Limb (tissue), 2 donors: ENCODE data around the gene HSPA1B.
A peak's percentile ranks its signal among the peaks of the same experiment; 100 is the strongest.
"Not testable (repeated sequence)": the region's sequence is repeated elsewhere in the genome, so short reads cannot be mapped to it uniquely, and the experiment has no call there.

Experiments
- DNase-seq, 2 donors: peaks; one replicate each; pipeline ENCODE4 v3.0.0-alpha.2; 2016; ENCODE audit errors: extremely low spot score in 2 of 2

The HSPA1B gene

DNA sequence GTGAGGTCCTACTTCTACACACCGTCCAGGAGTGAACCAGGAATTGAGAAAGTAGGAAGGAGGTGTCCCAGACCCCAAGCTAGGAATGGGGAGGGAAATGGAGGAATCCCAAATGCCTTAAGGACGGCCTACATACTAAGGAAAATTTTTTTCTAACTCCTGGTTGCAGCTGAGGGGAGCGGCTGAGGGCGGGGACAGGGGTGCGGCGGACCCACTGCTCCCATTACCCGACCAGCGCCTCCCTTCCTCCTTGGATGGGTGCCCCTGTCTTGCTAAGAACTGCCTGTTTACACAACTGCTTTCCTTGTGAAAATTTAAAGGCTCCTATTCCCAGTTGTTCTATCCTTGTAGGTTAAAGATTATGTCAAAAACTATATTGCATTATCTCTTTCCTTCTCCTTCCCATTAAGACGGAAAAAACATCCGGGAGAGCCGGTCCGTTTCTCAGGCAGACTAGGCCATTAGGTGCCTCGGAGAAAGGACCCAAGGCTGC, 699 bp upstream of the HSPA1B start:
- peak; percentile 85 to 86 for DNase-seq

DNA sequence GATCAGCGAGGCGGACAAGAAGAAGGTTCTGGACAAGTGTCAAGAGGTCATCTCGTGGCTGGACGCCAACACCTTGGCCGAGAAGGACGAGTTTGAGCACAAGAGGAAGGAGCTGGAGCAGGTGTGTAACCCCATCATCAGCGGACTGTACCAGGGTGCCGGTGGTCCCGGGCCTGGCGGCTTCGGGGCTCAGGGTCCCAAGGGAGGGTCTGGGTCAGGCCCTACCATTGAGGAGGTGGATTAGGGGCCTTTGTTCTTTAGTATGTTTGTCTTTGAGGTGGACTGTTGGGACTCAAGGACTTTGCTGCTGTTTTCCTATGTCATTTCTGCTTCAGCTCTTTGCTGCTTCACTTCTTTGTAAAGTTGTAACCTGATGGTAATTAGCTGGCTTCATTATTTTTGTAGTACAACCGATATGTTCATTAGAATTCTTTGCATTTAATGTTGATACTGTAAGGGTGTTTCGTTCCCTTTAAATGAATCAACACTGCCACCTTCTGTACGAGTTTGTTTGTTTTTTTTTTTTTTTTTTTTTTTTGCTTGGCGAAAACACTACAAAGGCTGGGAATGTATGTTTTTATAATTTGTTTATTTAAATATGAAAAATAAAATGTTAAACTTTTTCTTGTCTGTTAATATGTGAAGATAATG, 2.2 kb downstream of the HSPA1B start:
- peak in 1 of 2 donors; percentile 71 for DNase-seq

DNA sequence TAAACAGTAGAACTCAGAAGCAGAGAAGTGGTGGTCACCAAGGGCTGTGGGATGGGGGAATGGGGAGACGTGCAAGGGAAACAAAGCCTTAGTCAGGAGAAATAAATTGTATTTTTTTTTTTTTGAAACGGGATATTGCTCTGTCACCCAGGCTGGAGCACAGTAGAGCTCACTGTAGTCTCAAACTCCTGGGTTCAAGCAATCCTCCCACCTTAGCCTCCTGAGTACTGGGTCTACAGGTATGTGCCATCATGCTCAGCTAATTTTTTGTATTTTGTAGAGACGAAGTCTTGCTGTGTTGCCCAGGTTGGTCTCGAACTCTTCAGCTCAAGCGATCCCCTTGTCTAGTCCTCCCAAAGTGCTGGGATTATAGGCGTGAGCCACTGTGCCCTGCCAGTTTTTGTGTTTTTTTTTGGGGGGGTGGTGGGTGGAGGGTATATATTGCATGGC, 3.4 kb downstream of the HSPA1B start:
- DNase-seq: no peak

DNA sequence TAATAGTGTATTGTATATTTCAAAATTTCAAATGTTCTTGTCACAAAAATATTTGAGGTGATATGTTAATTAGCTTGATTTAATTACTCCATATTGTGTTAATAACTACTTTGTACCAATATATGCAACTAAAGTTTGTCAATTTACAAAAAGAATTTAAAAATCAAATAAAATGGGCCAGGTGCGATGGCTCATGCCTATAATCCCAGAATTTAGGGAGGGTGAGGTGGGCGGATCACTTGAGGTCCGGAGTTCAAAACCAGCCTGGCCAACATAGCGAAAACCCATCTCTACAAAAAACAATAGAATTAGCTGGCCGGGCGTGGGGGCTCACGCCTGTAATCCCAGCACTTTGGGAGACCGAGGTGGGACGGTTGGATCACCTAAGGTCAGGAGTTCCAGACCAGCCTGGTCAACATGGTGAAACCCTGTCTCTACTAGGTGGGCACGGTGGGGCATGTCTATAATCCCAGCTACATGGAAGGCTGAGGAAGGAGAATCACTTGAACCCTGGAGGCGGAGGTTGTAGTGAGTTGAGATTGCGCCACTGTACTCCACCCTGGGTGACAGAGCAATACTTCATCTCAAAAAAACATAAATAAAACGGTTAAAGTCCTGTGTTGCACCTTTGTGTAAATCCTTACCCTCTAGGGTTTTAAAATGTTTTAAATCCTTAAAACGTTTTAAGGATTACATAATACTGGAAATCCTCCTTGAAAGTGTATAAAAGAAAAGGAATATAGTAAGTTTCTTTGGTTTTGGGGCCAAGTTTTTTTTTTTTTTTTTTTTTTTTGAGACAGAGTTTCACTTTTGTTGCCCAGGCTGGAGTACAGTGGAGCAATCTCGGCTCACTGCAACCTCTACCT, 4.0 kb downstream of the HSPA1B start:
- DNase-seq: no peak

DNA sequence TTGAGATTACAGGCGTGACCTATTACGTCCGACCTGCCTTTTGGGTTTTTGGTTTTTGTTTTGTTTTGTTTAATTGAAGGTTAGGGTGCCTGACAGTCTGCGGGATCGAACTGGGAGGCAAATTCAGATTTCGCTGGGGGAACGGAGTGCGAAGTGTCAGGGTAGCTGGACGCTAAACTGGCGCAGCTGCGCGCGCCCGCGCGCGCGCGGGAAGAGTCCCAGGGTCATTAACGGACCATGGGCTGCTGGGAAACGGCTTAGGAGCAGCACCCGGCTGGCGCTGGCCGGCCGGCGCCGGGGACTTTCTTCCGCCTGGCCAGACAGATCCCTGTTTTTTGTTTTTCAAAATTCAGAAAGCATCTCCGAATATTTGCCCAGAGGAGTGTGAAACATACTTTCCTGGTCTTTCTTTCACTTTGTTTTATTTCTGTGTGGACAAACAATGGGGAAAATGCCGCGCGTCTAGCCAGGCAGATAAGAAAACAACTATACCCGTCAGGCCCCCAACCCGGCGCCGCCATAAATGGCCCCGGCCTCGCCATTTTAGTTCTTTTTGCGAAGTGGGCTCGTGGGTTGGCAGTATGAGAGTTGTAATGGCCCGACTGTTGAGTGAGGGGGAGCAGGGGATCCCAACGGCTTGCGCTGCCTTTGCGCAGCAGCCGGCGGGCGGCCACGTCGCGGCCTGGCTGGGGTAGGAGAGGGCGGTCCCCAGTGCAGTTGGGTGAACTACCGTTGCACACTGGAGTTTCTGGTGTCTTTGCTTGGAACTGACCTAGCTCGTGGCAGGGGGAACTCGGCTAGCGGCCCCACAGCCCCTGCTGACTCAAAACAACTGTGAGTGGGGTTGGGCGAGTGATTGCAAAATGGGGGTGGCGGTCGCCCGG, 7.1 kb downstream of the HSPA1B start:
- DNase-seq: peak; percentile 90 to 92

DNA sequence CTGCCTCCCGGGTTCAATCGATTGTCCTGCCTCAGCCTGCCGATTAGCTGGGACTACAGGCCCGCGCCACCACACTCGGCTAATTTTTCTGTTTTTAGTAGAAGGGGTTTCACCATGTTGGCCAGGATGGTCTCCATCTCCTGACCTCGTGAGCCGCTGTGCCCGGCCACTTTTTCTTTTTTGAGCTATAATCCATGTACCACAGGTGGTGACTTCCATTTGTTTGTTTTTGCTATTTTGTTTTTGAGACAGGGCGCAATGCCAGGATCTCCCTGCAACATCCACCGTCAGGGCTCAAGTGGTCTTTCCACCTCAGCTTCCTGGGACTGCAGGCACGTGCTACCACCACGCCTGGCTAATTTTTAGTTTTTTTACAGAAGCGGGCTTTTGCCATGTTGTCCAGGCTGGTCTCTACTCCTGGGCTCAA, 8.5 kb downstream of the HSPA1B start:
- DNase-seq: no peak

DNA sequence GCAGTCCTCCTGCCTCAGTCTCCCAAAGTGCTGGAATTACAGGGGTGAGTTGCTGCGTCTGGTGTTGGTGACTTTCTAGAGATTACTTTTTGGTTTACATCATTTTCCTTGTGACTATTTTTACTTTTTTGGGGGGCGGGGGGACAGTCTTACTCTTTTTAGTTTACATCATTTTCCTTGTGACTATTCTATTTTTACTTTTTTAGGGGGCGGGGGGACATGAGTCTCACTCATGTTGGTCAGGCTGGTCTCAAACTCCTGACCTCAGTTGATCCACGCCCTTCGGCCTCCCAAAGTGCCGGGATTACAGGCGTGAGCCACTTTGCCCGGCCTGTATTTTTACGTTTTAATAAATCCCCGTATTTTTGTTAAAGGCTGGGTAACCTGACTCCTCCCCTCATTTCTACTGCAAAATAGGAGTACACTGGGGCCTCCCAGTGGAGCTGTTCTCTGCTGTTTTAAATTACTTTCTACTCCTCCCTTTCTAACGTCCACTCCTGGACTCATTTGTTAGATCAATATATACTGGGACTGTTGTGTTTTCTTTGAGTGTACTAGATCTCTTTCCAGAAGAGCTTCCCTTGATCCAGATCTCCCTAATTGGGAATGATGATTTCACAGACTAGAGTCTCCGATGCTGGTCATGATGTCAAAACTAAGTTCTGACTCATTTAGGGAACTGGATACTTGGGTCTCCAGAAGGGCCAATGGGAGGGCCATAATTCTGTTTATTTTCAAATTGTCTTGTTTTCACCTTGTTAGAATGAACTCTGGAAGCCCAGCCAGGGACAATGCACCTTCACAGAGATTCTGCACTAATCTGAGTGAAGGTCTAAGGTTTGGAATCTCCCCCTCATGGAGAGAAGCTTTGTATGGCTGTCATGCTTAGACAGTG, 9.2 kb downstream of the HSPA1B start:
- no peak for DNase-seq

DNA sequence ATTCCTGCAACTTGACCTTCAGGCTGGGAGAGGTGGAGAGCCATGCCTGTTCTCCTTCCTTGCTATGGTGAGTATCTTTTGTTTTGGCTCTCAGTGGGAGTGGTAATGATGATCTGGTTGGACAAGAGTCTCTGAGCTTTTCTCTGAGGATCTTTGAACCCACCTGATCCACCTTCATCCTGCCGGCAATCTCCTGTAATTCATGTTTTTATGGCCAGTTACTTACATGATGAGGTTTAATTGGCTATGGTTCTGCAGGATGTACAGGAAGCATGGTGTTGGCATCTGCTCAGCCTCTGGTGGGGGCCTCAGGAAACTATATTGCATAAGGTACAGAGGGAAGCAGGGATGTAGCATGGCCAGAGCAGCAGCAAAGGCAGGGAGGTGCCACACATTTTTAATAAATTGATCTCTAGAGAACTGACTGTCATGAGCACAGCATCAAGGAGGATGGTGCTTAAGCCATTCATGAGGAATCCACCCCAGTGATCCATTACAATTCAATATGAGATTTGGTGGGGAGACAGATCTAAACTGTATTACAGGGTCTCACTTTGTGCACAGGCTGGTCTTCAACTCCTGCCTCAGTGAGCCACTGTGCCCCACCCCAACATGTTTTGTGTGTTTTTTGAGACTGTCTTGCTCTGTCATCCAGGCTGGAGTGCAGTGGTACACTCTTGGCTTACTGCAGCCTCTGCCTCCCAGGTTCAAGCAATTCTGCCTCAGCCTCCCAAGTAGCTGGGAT, 10.0 kb downstream of the HSPA1B start:
- DNase-seq: no peak

DNA sequence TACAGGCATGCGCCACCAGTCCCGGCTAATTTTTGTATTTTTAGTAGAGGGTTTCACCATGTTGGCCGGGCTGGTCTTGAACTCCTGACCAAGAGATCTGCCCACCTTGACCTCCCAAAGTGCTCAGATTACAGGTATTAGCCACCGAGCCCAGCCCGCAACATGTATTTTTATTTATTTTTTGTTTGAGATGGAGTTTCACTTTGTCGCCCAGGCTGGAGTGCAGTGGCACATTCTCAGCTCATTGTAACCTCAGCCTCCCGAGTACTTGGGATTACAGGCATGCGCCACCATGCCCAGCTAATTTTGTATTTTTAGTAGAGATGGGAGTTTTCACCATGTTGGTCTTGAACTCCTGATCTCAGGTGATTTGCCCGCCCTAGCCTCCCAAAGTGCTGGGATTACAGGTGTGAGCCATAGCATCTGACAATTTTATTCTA, 10.6 kb downstream of the HSPA1B start:
- DNase-seq: not testable (repeated sequence)

DNA sequence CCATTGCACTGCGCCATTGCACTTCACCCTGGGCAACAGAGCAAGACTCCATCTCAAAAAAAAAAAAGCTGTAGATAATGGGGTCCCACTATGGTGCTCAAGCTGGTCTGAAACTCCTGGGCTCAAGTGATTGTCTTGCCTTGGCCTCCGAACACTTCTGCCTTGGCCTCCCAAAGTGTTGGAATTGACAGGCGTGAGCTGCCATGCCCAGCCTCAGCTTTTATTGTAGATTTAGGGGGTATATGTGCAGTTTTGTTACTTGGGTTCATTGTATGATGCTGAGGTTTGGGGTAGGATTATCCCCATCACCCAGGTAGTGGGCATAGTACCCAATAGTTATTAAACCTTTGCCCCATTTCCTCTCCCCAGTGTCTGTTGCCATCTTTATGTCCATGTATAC, 11.4 kb downstream of the HSPA1B start:
- DNase-seq: no peak

DNA sequence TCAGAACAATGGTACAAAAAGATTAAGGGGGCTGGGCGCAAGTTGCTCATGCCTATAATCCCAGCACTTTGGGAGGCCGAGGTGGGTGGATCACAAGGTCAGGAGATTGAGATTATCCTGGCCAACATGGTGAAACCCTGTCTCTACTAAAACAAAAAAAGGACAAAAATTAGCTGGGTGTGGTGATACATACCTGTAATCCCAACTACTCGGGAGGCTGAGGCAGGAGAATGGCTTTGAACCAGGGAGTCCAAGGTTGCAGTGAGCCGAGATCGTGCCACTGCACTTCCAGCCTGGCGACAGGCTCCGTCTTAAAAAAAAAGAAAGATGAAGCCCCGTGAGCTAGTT, 12.2 kb downstream of the HSPA1B start:
- DNase-seq: not testable (repeated sequence)

DNA sequence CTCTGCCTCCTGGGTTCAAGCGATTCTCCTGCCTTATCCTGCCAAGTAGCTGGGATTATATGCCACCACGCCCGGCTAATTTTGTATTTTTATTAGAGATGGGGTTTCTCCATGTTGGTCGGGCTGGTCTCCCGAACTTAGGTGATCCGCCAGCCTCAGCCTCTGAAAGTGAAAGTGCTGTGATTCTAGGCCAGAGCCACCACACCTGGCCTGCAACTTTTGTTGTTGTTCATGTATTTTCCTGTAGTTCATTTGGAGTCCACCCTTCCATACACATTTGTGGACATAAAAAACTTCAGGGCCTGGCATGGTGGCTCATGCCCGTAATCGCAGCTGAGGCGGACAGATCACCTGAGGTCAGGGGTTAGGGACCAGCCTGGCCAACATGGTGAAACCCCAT, 14.5 kb downstream of the HSPA1B start:
- DNase-seq: no peak

DNA sequence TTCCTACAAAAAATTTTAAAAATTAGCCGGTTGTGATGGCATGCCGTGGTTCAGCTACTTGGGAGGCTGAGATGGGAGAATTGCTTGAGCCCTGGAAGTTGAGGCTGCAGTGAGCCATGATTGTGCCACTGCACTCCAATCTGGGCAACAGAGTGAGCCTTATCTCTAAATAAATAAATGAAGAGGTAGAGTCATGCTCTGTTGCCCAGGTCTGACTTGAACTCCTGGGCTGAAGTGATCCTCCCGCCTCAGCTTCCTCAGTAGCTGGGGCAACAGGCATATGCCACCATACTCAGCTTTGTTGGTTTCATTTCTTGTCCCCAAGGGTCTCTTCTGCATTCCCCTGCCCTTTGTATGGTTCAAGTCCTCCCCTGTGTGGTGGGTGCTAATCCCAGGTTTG, 17.0 kb downstream of the HSPA1B start:
- no peak for DNase-seq

DNA sequence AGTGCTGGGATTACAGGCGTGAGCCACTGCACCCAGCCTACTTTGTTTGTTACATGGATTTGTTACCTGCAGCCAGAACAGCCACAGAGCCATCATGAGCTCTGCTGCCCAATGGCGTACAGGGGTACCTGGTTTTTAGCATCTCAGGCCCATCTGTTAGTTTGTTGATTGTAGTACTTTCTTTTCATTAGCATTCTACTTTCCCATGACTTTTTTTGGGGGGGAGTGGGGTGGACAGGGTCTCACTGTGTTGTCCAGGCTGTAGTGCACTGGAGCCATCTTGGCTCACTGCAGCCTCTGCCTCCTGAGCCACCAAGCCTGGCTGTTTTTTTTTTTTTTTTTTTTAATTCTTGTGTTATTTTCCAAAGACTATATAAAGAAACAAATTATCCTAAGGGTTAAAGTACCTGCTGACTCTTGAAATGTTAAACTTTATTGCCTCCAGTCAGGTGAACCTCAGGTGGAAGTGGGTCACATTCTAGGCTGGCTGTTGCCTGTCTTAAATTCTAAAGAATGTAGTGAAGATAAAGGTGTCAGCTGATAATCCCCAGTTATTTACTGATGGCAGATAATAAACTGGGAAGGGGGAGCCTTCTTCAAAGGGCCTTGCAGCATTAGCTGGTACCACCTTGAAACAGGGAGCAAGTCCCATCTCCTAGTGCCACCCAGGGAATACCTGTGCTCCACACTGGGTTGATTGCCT, 19.9 kb downstream of the HSPA1B start:
- no peak for DNase-seq

DNA sequence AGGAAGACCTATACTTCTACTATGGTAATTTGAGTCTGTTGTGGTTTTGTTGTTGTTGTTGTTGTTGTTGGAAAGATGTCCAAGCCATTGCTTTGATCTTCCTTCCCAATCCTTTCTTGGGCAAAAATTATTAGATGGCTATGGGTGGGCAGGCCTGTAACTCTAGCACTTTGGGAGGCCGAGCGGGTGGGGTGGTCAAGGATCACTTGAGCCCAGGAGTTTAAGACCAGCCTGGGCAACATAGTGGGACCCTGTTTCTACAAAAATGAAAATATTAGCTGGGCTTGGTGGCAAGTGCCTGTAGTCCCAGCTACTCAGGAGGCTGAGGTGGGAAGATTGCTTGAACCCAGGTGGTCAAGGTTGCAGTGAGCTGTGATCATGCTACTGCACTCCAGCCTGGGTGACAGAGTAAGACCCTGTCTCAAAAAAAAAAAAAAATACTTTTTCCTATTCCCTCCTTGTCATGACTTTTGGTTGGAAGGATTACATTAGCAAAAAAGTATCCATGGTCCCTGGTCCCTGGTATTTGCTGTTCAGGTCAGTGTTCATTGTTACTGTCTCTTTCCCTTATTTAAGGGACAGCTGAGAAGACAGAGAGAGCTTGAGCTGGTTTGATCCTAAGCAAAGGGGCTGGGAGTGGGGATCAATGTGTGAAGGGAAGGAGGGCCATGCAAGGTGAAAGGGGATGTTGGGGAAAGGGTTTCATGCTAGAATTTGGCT, 23.4 kb downstream of the HSPA1B start:
- DNase-seq: no peak

DNA sequence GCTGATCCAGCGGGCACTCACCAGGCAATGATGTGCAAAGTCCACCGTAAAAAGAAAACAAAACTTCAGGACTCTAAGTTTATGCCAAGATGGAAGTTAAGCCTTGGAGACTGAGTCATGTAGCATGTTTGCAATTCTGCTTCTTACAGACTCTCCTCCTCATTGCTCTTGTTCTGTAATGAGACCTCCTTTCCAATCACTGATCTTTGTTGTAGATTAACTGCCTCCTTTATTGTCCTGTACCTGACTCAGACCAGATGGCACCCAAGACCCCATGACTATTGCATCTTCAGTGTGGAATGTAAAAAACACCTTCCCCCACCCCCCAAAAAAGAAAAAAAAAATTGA, 23.9 kb downstream of the HSPA1B start:
- no peak for DNase-seq

DNA sequence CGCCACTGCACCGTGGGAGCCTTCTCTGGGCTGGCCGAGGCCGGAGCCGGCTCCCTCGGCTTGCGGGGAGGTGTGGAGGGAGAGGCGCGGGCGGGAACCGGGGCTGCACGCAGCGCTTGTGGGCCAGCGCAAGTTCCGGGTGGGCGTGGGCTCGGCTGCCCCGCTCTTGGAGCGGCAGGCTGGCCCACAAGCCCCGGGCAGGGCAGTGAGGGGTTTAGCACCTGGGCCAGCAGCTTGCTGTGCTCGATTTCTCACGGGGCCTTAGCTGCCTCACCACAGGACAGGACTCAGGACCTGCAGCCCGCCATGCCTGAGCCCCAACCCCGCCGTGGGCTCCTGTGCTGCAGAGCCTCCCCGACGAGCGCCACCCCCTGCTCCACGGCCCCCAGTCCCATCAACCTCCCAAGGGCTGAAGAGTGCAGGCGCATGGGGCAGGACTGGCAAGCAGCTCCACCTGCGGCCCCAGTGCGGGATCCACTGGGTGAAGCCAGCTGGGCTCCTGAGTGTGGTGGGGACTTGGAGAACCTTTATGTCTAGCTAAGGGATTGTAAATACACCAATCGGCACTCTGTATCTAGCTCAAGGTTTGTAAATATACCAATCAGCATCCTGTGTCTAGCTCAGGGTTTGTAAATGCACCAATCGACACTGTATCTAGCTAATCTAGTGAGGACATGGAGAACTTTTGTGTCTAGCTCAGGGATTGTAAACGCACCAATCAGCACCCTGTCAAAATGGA, 24.6 kb downstream of the HSPA1B start:
- not testable (repeated sequence) for DNase-seq

DNA sequence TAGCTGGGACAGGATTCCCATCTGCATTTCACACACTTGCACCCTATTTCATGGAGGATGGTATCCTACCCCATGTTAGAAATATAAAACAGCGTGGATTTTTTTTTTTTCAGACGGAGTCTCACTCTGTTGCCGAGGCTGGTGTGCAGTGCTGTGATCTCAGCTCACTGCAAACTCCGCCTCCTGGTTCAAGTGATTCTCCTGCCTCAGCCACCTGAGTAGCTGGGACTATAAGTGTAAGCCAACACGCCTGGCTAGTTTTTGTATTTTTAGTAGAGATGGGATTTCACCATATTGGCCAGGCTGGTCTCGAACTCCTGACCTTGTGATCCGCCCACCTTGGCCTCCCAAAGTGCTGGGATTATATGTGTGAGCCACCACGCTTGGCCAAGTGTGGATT, 30.2 kb downstream of the HSPA1B start:
- DNase-seq: not testable (repeated sequence)
